ENCODE data around the gene GPC6.

The GPC6 gene

GRCh38 chr13:93951951-93952350 lies 725.3 kb downstream of the GPC6 start:
- no peak for DNase-seq

DNA sequence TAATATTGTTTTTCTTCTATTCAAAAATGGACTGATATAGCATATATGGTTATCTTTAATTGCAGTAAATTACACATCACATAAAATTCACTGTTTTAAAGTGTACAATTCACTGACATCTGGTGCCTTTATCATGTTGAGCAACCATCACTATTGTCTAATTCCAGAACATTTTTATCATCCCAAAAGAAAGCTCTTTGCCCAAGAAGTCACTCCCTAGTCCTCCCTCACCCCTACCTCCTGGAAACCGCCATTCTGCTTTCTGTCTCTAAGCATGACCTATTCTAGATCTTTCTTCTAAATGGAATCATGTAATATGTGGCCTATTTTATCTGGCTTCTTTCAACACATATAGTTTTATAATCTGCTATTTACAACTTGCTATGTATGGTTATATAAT lies 727.2 kb downstream of the GPC6 start:
- no peak for DNase-seq

DNA sequence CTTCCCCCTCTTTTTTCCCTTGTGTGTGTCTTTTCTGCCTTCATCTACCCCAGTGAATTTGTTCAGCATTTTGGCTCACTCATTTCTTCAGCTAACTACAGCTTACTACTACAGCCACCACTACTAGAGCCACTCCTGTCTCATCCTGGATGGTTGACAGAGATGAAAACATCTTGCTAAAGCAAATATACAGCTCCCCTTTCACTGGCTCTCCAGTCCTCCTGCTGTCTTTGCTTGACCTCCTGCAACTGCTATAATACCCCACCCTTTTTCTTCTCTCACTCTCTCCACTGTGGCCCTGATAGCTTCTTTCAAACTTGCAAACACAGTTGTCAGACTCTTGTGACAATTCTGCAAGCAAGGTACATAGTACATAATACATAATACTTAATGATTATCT lies 729.3 kb downstream of the GPC6 start:
- no peak for DNase-seq

GRCh38 chr13:93956426-93956825 lies 729.8 kb downstream of the GPC6 start:
- no peak for DNase-seq

- no peak for DNase-seq
Observed at GRCh38 chr13:93957371-93957770, 730.8 kb downstream of the GPC6 start.

DNA sequence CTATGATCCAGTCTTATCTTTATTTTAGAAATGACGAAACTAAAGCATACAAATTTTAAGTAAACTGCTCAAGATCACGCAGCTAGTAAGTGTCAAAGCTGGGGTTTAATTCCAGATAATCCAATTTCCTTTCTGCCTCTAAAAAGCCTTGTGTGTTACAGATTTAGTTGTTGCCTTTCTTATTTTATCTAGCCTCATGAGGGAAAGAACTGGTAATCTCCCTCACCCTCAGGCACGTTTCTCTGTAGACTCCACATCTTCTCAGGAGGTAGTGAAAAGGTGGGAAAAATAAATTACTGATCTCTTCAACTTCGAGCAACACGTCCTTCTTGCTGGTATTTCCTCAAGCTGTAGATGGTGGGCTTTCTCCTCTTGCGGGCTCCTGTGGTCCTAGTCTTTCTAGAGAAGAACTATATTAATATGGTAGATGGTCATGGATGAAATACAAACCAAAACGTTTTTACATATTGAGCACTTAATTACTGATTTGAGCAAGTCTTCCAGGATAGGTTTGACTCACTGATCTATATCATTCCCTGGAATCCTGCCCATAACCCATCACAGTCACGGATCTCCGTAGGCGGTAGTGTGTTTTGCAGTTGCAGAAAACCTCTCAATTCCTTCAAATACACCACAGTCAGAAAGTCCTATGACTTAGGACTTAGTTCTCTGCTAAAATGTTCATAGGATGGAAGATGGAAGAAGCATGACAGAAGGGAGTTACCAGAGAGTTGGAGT lies 733.4 kb downstream of the GPC6 start:
- no peak for DNase-seq

DNA sequence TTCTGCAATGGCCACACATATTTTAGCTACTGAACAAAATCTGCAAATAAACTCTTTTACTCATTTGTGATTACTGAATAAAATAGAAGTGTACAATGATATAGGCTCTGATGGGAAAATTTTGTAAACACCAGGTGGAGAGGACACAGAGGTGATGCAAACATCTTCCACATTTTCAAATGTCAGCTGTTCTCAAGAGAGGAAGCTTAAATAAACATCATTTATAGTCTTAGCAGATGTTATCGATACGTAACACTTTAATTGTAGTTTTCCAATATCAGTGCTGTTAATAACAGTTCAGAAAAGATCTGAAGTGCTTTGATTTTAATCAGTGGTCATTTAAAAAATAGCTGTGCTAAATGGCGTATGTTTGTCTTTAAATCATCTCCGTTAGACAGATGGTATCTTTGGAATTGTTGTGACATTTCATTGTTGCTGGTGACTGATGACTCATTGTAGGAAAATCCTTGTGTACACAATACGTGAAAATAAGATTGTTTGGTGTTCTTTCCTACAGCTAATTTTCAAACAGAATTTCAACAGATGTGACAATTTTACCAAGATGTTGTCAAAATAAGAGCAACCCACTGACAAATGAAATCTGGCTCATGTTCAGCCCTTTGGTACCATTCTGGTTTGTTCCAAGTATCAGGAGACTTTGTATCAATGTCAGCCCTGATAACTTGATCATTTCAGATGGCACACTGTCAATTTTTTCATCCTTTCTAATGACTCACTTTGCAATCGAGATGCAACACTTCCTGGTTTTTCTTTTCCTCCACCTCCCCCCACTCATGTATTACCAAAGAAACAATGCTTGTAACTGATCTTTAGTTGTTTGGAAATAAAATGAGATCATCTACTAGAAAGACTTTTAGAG lies 736.9 kb downstream of the GPC6 start:
- DNase-seq = no peak

DNA sequence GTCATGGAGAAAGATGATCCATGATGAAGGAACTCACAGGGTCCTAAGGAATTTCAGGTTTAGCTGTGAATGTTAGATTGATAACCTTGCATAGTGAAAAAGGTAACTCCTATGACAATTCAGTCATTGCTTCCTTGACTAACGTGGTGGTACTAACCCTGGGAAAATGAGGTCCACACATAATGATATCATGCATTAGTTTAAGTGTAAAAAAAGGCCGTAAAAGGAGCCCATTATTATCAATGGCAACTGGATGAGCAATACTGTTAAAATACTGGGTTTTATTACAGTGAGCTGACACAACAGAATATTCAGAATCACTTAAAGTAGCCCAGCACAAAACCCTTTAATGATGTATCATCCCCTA lies 737.5 kb downstream of the GPC6 start:
- no peak for DNase-seq

DNA sequence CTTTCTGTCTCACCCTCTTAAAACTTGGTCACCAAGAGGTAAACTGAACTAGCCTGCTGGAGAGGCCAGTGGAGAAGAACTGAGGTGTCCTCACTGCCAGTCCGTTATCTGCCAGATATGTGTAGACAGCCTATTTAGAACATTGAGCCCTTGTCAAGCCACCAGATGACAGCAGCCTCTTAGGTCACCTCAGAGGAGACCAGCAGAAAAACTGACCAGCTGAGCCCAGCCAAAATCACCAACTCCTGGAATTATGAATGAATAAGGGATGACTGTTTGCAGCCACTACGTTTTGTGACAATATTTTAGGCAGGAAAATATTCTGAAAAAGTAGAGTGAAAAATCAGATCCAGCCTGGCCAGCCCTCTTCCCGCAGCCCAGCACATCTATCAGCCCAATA lies 739.0 kb downstream of the GPC6 start:
- DNase-seq = no peak

- no peak for DNase-seq
Observed at GRCh38 chr13:93966267-93966936, 739.8 kb downstream of the GPC6 start.

DNA sequence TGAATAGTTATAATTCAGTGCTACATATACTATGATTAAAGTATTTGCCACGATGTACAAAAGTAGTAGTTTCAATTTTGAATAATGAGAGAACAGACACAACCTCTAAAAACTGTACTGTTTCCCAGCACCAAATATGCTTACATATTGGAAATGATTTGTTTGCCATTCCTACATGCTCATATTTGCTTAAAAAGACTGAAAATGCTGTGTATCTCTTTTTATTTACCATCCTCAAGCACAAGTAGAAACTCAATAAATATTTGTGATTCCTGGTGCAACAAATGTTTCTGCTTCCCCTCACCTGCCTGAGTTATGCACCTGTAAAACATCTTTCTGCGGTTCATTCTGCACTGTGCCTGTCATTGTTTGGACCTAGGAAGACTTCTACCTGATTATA lies 740.7 kb downstream of the GPC6 start:
- DNase-seq = no peak

GRCh38 chr13:93975242-93975641 lies 748.6 kb downstream of the GPC6 start:
- no peak for DNase-seq

GRCh38 chr13:93976528-93976927 lies 749.9 kb downstream of the GPC6 start:
- DNase-seq = no peak

DNA sequence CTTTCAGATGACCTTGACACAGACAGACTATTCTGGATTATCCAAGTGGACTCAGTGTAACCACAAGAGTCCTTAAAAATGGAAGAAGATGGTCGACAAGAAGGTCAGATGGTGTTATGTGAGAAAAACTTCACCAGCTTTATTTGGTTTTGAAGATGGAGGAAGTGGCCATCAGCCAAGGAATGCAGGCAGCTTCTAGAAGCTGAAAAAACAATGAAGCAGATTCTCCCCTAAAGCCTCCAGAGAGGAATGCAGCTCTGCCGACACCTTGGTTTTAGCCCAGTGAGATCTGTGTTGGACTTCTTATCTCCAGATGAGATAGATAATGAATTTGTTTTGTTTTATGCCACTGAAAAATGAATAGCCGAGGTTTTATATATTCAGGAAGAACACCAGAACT lies 751.4 kb downstream of the GPC6 start:
- no peak for DNase-seq

DNA sequence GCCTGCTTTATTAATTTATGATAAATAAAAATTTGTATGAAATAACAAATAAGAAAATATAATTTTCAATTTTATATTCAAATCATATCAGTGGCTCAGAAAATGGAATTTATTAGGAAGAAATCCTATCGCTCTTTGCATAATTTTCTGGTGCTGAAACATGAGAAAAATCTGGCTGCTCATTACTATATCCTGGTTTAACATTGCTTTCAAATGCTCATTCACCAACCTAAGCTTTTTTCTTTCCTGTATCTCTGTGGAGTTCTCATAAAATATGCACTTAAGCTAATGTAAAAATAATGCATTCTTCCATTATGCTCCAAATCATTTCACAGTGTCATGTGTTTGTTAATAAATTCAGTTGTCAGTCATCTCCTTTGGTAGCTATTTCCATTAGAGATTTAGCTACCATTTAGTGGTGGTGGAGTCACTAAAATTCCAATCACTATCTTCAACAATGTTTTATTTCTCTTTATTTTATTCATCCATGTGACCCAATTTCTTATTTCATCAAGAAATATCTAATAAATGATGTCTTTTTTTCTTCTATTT lies 754.9 kb downstream of the GPC6 start:
- DNase-seq = no peak

DNA sequence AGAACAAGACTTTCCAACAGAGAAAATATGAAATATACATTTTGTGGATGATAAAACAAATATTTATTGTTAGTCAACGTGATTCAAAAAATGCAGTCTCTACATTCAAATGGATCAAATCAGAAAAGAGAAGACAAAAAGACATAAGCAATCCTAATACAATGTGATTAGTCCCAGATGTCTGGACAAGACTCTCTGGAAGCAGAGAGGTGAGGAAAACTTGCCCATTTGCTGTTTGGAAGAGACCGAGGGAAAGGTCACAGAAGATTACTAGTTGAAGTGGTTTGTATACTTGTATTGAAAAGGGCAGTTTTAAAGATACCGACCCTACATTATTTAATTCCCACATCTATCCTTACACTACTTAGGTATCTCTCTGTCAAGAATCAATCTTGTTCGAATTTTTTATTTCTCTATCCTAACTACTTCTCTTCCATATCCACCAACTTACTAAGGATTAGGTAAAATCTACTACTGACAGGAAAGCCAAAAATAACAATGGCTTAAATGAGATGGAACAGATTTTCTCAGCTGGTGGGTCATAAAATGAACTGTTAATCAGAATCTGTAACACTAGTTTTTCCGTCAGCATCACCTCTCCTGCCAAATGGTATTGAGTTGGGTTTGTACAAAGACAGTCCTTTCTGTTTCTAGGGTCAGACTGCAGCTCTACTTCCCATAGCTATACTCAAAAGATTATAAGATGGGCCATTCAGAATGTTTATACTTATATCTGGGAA lies 755.7 kb downstream of the GPC6 start:
- no peak for DNase-seq

GRCh38 chr13:93984052-93984451 lies 757.4 kb downstream of the GPC6 start:
- no peak for DNase-seq

GRCh38 chr13:93984876-93985275 lies 758.3 kb downstream of the GPC6 start:
- no peak for DNase-seq

DNA sequence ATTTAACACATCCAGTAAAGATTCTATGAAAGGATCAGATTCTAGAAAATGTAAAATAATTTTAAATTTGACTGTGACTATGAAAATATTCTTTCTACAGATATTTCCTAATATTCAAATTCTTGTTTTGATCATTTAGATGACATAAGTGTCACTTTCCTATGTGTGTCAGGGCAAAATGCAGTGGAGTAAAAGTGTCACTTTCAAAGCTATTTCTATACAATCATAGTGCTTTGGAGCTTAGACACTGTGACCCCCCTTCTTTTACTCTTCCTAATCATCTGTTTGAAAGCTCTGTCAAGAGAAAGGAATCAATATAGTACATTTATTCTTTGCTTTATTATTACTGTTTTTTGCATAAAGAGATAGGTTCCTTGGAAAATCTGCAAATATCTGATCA lies 760.9 kb downstream of the GPC6 start:
- no peak for DNase-seq

DNA sequence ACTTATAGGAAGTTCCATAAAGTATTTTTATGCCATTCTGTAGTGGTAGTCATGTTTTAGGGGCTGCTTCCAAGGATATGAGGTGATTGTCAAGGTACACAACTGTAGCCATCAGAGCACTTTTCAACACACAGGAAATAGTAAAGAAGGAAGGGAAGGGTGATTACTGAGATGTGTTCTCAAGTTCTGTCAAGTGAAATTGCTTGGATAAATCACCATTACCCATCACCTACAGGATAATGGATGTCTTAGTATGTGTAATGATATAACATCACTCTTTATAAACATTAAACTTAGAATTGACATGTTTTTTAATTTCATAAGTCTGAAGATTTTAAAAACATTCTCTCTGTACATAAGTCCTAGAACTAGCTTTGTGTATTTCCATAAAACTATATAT lies 765.0 kb downstream of the GPC6 start:
- no peak for DNase-seq

DNA sequence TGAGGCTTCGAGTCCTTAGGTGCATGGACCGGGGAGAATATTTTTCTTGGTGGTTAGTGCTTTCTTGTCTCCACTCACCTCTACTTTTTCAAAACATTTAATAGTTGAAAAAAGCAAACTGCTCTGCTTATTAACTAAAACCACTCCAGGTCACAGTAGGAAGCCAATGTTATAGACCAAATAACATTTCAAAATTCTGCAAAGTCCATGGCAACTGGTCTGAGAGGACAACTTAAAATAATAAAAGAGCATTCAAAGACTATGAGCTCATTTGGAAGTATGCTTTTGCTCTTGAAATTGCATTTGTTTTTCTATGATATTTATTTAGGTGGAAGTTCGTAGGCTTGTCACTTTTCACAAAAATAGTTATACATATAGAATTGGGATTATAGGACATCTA lies 769.9 kb downstream of the GPC6 start:
- DNase-seq = no peak

GRCh38 chr13:94006296-94006695 lies 779.7 kb downstream of the GPC6 start:
- DNase-seq = no peak

DNA sequence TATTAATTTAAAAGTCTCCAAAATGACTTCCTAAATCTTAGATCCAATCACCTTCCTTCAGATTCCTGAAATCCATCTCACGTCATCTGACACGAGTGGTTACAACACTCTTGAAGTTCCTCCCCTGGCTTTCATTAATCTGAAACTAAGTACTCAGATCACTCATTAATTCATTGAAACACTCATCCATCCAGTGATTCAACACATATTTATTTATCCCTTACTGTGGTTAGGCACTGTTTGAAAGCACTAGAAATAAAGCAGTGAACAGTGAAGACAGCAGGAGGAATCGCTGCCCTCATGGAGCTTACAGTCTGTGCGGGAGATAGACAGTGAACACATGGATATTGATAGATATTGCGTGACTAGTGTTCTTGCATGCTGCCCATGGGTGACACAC lies 780.5 kb downstream of the GPC6 start:
- DNase-seq = no peak
